Neuron (in vitro differentiated cells): ENCODE measurements around the gene ZNF324B.
"Not testable (repeated sequence)": the region's sequence is repeated elsewhere in the genome, so short reads cannot be mapped to it uniquely, and the experiment has no call there.

Source experiments
- H2AFZ ChIP-seq: one replicate; pipeline ENCODE4 v1.6.1; 2013; ENCODE audit warnings: low read depth, mild to moderate bottlenecking, inconsistent platforms, low read length, moderate library complexity
- H3K27me3 ChIP-seq: one replicate; pipeline ENCODE4 v1.6.1; 2013; ENCODE audit warnings: low read length; ENCODE audit not compliant: insufficient read depth
- H3K36me3 ChIP-seq: one replicate; pipeline ENCODE4 v1.6.1; 2013; ENCODE audit warnings: low read length; ENCODE audit not compliant: insufficient read depth
- H3K4me1 ChIP-seq: one replicate; pipeline ENCODE4 v1.6.1; 2013; ENCODE audit warnings: low read length; ENCODE audit not compliant: insufficient read depth
- H3K4me3 ChIP-seq: 2 replicates; pipeline ENCODE4 v1.5.1; 2013; ENCODE audit warnings: mild to moderate bottlenecking, low read length, moderate library complexity
- H3K9me3 ChIP-seq: one replicate; pipeline ENCODE4 v1.6.1; 2013; ENCODE audit warnings: low read length

The ZNF324B gene

GRCh38 chr19:58477871-58478270 lies 26.4 kb downstream of the ZNF324B start:
- Histone ChIP-seq H3K4me1 (peaks cover 16% of the 10 kb centered on the region), H3K36me3 (peaks cover 33% of the 10 kb centered on the region), H2AFZ (no peak overlapping the region), H3K9me3 (no peaks in the 10 kb centered on the region), H3K27me3 (no peaks in the 10 kb centered on the region), H3K4me3 (no peak overlapping the region)

- Histone ChIP-seq H3K27me3 (no peaks in the 10 kb centered on the region), H3K36me3 (peaks cover 23% of the 10 kb centered on the region), H3K9me3 (no peaks in the 10 kb centered on the region), H2AFZ (no peak overlapping the region), H3K4me1 (peaks cover 16% of the 10 kb centered on the region), H3K4me3 (no peak overlapping the region)
Observed at GRCh38 chr19:58479303-58479702, 27.9 kb downstream of the ZNF324B start.

- H2AFZ ChIP-seq = no peak overlapping the region
- peaks cover 23% of the 10 kb centered on the region for H3K36me3 ChIP-seq
- peaks cover 12% of the 10 kb centered on the region for H3K4me1 ChIP-seq
- no peaks in the 10 kb centered on the region for H3K27me3 ChIP-seq
- H3K9me3 ChIP-seq = no peaks in the 10 kb centered on the region
- H3K4me3 ChIP-seq = no peak overlapping the region
Observed at GRCh38 chr19:58479736-58480480, 28.5 kb downstream of the ZNF324B start.

- H3K4me3 ChIP-seq = no peak overlapping the region
- peaks cover 7% of the 10 kb centered on the region for H3K4me1 ChIP-seq
Observed at GRCh38 chr19:58480481-58480830, 29.0 kb downstream of the ZNF324B start.

GRCh38 chr19:58480831-58481230 lies 29.4 kb downstream of the ZNF324B start:
- H3K36me3 ChIP-seq = peaks cover 23% of the 10 kb centered on the region

More at GRCh38 chr19:58480481-58480830, 29.0 kb downstream of the ZNF324B start:
- Histone ChIP-seq H3K36me3 (peaks cover 23% of the 10 kb centered on the region), H3K27me3 (no peaks in the 10 kb centered on the region), H3K9me3 (no peaks in the 10 kb centered on the region), H2AFZ (no peak overlapping the region)

GRCh38 chr19:58482372-58482771 lies 30.9 kb downstream of the ZNF324B start:
- Histone ChIP-seq H3K4me1 (no peaks in the 10 kb centered on the region), H3K4me3 (no peak overlapping the region), H3K36me3 (peaks cover 23% of the 10 kb centered on the region), H3K27me3 (no peaks in the 10 kb centered on the region), H3K9me3 (no peaks in the 10 kb centered on the region), H2AFZ (no peak overlapping the region)

More at GRCh38 chr19:58480831-58481230, 29.4 kb downstream of the ZNF324B start:
- Histone ChIP-seq H3K27me3 (no peaks in the 10 kb centered on the region), H3K4me3 (no peak overlapping the region), H3K4me1 (peaks cover 7% of the 10 kb centered on the region), H3K9me3 (no peaks in the 10 kb centered on the region), H2AFZ (no peak overlapping the region)

- Histone ChIP-seq H3K36me3 (peaks cover 17% of the 10 kb centered on the region), H3K9me3 (no peaks in the 10 kb centered on the region), H3K4me1 (no peaks in the 10 kb centered on the region), H3K4me3 (no peak overlapping the region), H3K27me3 (no peaks in the 10 kb centered on the region), H2AFZ (no peak overlapping the region)
Observed at GRCh38 chr19:58483776-58484175, 32.4 kb downstream of the ZNF324B start.

GRCh38 chr19:58484349-58484748 lies 32.9 kb downstream of the ZNF324B start:
- not testable (repeated sequence) for H2AFZ ChIP-seq, H3K4me3 ChIP-seq, H3K9me3 ChIP-seq, H3K27me3 ChIP-seq, H3K4me1 ChIP-seq
- peaks cover 12% of the 10 kb centered on the region for H3K36me3 ChIP-seq

GRCh38 chr19:58491393-58491792 lies 40.0 kb downstream of the ZNF324B start:
- no peaks in the 10 kb centered on the region for H3K4me1 ChIP-seq
- H3K9me3 ChIP-seq = no peaks in the 10 kb centered on the region
- H2AFZ ChIP-seq = no peak overlapping the region
- no peak overlapping the region for H3K4me3 ChIP-seq
- no peaks in the 10 kb centered on the region for H3K27me3 ChIP-seq
- no peaks in the 10 kb centered on the region for H3K36me3 ChIP-seq

GRCh38 chr19:58492265-58492664 lies 40.8 kb downstream of the ZNF324B start:
- no peaks in the 10 kb centered on the region for H3K36me3 ChIP-seq
- no peaks in the 10 kb centered on the region for H3K27me3 ChIP-seq
- H2AFZ ChIP-seq = no peak overlapping the region
- H3K4me1 ChIP-seq = no peaks in the 10 kb centered on the region
- no peaks in the 10 kb centered on the region for H3K9me3 ChIP-seq
- no peak overlapping the region for H3K4me3 ChIP-seq

GRCh38 chr19:58497634-58498170 lies 46.3 kb downstream of the ZNF324B start:
- H3K36me3 ChIP-seq = no peaks in the 10 kb centered on the region
- peaks cover 12% of the 10 kb centered on the region for H3K4me1 ChIP-seq
- no peaks in the 10 kb centered on the region for H3K27me3 ChIP-seq
- H3K9me3 ChIP-seq = no peaks in the 10 kb centered on the region
- H3K4me3 ChIP-seq = no peak overlapping the region
- no peak overlapping the region for H2AFZ ChIP-seq

GRCh38 chr19:58498316-58499020 lies 47.0 kb downstream of the ZNF324B start:
- Histone ChIP-seq H3K9me3 (no peaks in the 10 kb centered on the region), H3K36me3 (no peaks in the 10 kb centered on the region), H3K4me3 (peak overlapping the region; percentile 51), H3K4me1 (peaks cover 12% of the 10 kb centered on the region), H3K27me3 (no peaks in the 10 kb centered on the region), H2AFZ (peak overlapping the region; percentile 42)
